A549 (cell line): Measurements from ENCODE around the gene FAM107B. TPM values are rescaled to one million over a fixed set of nuclear protein-coding genes. Genes with fewer than 3 reads are reported as not detected.

Experiments
- ATAC-seq, 2 experiments: fragments of 200-7000 bp in 1 of 2; fragments of >200 bp in 1 of 2; cut with Nextera tagmentation in 1 of 2; cut with Tn5 transposase in 1 of 2; 3 replicates each; pipeline versions ENCODE4 v1.8.0 to v1.9.1; 2018 to 2020; ENCODE audit warnings: mild to moderate bottlenecking in 1 of 2, moderate library complexity in 1 of 2
- CTCF ChIA-PET: fragments of 300-600 bp; sonication (Branson Sonifier 250); formaldehyde crosslinking; extraction: SDS; loops from one replicate; lab custom pipeline; 2021; ENCODE audit warnings: antibody characterized with exemption, inconsistent platforms; lab: Yijun Ruan, JAX
- POLR2A ChIA-PET: fragments of 350-600 bp; formaldehyde crosslinking; extraction: SDS; loops from one replicate; lab custom pipeline; 2021; ENCODE audit warnings: antibody characterized with exemption, inconsistent platforms; lab: Yijun Ruan, JAX
- DNase-seq, 2 experiments: peaks; one replicate each; pipeline versions ENCODE4 v3.0.0 to v3.0.0-alpha.2; 2011 to 2016; ENCODE audit warnings: low read depth in 1 of 2, low spot score in 1 of 2
- FAIRE-seq: peaks from 2 replicates; lab custom pipeline; 2011; peaks lifted over from hg19 to GRCh38; lab: Jason Lieb, UNC
- H3K27ac ChIP-seq, 2 experiments: fragments of >200 bp; sonication (Bioruptor Twin); formaldehyde crosslinking; 3 replicates each; pipeline ENCODE4 v1.5.1; 2016 to 2017
- H3K4me1 ChIP-seq: fragments of >200 bp; sonication (Bioruptor Twin); formaldehyde crosslinking; 3 replicates; pipeline ENCODE4 v1.6.1; 2016
- H3K4me2 ChIP-seq: fragments of >200 bp; sonication (Bioruptor Twin); formaldehyde crosslinking; 3 replicates; pipeline ENCODE4 v1.6.1; 2016
- H3K4me3 ChIP-seq: fragments of >200 bp; sonication (Bioruptor Twin); formaldehyde crosslinking; 3 replicates; pipeline ENCODE4 v1.5.1; 2016
- H3K9me3 ChIP-seq: fragments of >200 bp; sonication (Bioruptor Twin); formaldehyde crosslinking; 3 replicates; pipeline ENCODE4 v1.6.1; 2016
- CEBPB ChIP-seq, 2 experiments: fragments of >200 bp in 1 of 2; sonication (Bioruptor Twin) in 1 of 2; formaldehyde crosslinking in 1 of 2; IDR thresholded peaks; 2 replicates each; pipeline ENCODE4 v1.6.1; 2012 to 2016
- CHD2 ChIP-seq: fragments of 150-350 bp; IDR thresholded peaks from 2 replicates; pipeline ENCODE4 v1.6.1; 2014; ENCODE audit warnings: low read length; ENCODE audit not compliant: partially characterized antibody
- CHD4 ChIP-seq: fragments of 200-600 bp; sonication (generic); IDR thresholded peaks from 2 replicates; pipeline ENCODE4 v1.6.1; 2016; ENCODE audit warnings: antibody characterized with exemption, mild to moderate bottlenecking, borderline replicate concordance
- ELK1 ChIP-seq: fragments of 150-350 bp; IDR thresholded peaks from 2 replicates; pipeline ENCODE4 v1.6.1; 2014; ENCODE audit warnings: low read depth, mild to moderate bottlenecking, low read length
- ESRRA ChIP-seq: fragments of 150-350 bp; IDR thresholded peaks from 2 replicates; pipeline ENCODE4 v1.6.1; 2014; ENCODE audit warnings: mild to moderate bottlenecking, low read length, borderline replicate concordance
- FOSB ChIP-seq: fragments of 250-450 bp; sonication (Bioruptor Pico); IDR thresholded peaks from 2 replicates; pipeline ENCODE4 v1.5.0; 2020; ENCODE audit warnings: mild to moderate bottlenecking, moderate library complexity
- GATA3 ChIP-seq: IDR thresholded peaks from 2 replicates; pipeline ENCODE4 v1.6.1; 2012; ENCODE audit warnings: borderline replicate concordance
- HDAC2 ChIP-seq: fragments of 200-600 bp; sonication (generic); IDR thresholded peaks from 2 replicates; pipeline ENCODE4 v1.6.1; 2016
- HOXA7 ChIP-seq: fragments of 250-450 bp; sonication (Bioruptor Pico); IDR thresholded peaks from 2 replicates; pipeline ENCODE4 v1.5.0; 2020; ENCODE audit warnings: mild to moderate bottlenecking, moderate library complexity
- HOXB5 ChIP-seq: fragments of 250-450 bp; sonication (Bioruptor Pico); IDR thresholded peaks from 2 replicates; pipeline ENCODE4 v1.5.0; 2020; ENCODE audit warnings: mild to moderate bottlenecking, moderate library complexity
- JUN ChIP-seq, 2 experiments: fragments of >200 bp; sonication (Bioruptor Twin); formaldehyde crosslinking; IDR thresholded peaks; 2 replicates in 1 of 2; 3 replicates in 1 of 2; pipeline ENCODE4 v1.6.1; 2016 to 2017
- MAZ ChIP-seq: fragments of 150-350 bp; IDR thresholded peaks from 2 replicates; pipeline ENCODE4 v1.6.1; 2014; ENCODE audit warnings: antibody characterized with exemption, low read depth, low read length, borderline replicate concordance
- MYC ChIP-seq: IDR thresholded peaks from 2 replicates; pipeline ENCODE4 v1.6.1; 2012; ENCODE audit warnings: mild to moderate bottlenecking, inconsistent platforms, low read length, improper control_type of control experiment, borderline replicate concordance
- NPAS2 ChIP-seq: fragments of 250-450 bp; sonication (Bioruptor Pico); IDR thresholded peaks from 2 replicates; pipeline ENCODE4 v1.8.0; 2022; ENCODE audit warnings: mild to moderate bottlenecking, moderate library complexity, borderline replicate concordance
- PHF8 ChIP-seq: fragments of 200-600 bp; sonication (generic); IDR thresholded peaks from 2 replicates; pipeline ENCODE4 v1.6.1; 2016; ENCODE audit warnings: low read depth, mild to moderate bottlenecking, antibody characterized with exemption, moderate library complexity, borderline replicate concordance
- POLR2A ChIP-seq: IDR thresholded peaks from 2 replicates; pipeline ENCODE4 v1.6.1; 2012; ENCODE audit warnings: mild to moderate bottlenecking, low read length
- POLR2AphosphoS2 ChIP-seq: conservative IDR thresholded peaks from 2 replicates; pipeline ENCODE4 v1.6.1; 2012; ENCODE audit warnings: low read length, improper control_type of control experiment, inconsistent platforms
- RARB ChIP-seq: fragments of 250-450 bp; sonication (Bioruptor Pico); IDR thresholded peaks from 2 replicates; pipeline ENCODE4 v1.8.0; 2021; ENCODE audit warnings: mild to moderate bottlenecking, moderate library complexity
- RFX5 ChIP-seq: fragments of 450-650 bp; IDR thresholded peaks from 2 replicates; pipeline ENCODE4 v1.7.1; 2014; ENCODE audit warnings: antibody characterized with exemption, mild to moderate bottlenecking, moderate library complexity
- SMC3 ChIP-seq: fragments of >200 bp; sonication (Bioruptor Twin); formaldehyde crosslinking; IDR thresholded peaks from 3 replicates; pipeline ENCODE4 v1.6.1; 2018; ENCODE audit warnings: inconsistent platforms
- SREBF2 ChIP-seq: fragments of 450-650 bp; IDR thresholded peaks from 2 replicates; pipeline ENCODE4 v1.6.1; 2014; ENCODE audit warnings: mild to moderate bottlenecking, moderate library complexity
- TFCP2L1 ChIP-seq: fragments of 250-450 bp; sonication (Bioruptor Pico); IDR thresholded peaks from 2 replicates; pipeline ENCODE4 v1.5.0; 2021; ENCODE audit warnings: mild to moderate bottlenecking
- TP53 ChIP-seq: fragments of 250-450 bp; sonication (Bioruptor Pico); IDR thresholded peaks from 2 replicates; pipeline ENCODE4 v1.5.0; 2021; ENCODE audit warnings: mild to moderate bottlenecking, moderate library complexity
- ZC3H11A ChIP-seq: fragments of 450-650 bp; IDR thresholded peaks from 2 replicates; pipeline ENCODE4 v1.6.1; 2014; ENCODE audit warnings: antibody characterized with exemption, mild to moderate bottlenecking
- ZSCAN20 ChIP-seq: fragments of 250-450 bp; sonication (Bioruptor Pico); IDR thresholded peaks from 2 replicates; pipeline ENCODE4 v1.8.0; 2022; ENCODE audit warnings: mild to moderate bottlenecking, moderate library complexity
- WGBS: methylation state at CpG from one replicate; pipeline ENCODE4 v1.1.6; 2017; ENCODE audit errors: missing lambda C conversion rate; 5-methylcytosine and 5-hydroxymethylcytosine counted together
- polyA plus RNA-seq, 4 experiments: library from polyadenylated mRNA; depleted of rRNA in 3 of 4; stranded (reverse); fragments of >200 nt; fragmentation: RNase III in 1 of 4; extraction: RNeasy Plus Mini Kit Qiagen cat#74134 plus additional on column Dnase treatment in 1 of 4; gene quantifications; 2 replicates in 3 of 4; 3 replicates in 1 of 4; pipeline ENCODE4 v1.2.3, GENCODE V29; 2011 to 2017
- TF ChIP-seq, protein P1 (sequence below): fragments of 450-650 bp; IDR thresholded peaks from 2 replicates; pipeline ENCODE4 v1.6.1; 2014; ENCODE audit warnings: antibody characterized with exemption
- TF ChIP-seq, protein P2 (sequence below): fragments of 250-450 bp; sonication (Bioruptor Pico); IDR thresholded peaks from 2 replicates; pipeline ENCODE4 v1.5.0; 2020; ENCODE audit warnings: low read depth, mild to moderate bottlenecking, moderate library complexity

FAM107B gene
- polyA plus RNA-seq, 2 of the 4 experiments (the other 2 are of a cell fraction) = 99.9 to 173 TPM

GRCh38 chr10:14489522-14490177, 285.0 kb downstream of the FAM107B start:
- Histone ChIP-seq H3K27ac (no peak overlapping the region), H3K4me1 (peaks cover 8% of the 10 kb centered on the region), H3K4me2 (no peak overlapping the region), H3K9me3 (peaks cover 11% of the 10 kb centered on the region; the same call in 1 of the 3 replicates), H3K4me3 (no peak overlapping the region)
- ChIA-PET POLR2A (interaction anchor here (0.6 kb wide), 1 partner anchor 377 kb away, joined by 6 read pairs; no protein-coding TSS in a partner anchor), CTCF (interaction anchor here (1.4 to 3.9 kb wide), 3 partner anchors 10 to 334 kb away, joined by 3 to 20 read pairs (median 3); no protein-coding TSS in a partner anchor)
- DNase-seq = no peak
- 9% methylated on average over 1 of the region's 1 CpG for WGBS
- no peak for FAIRE-seq
- TF ChIP-seq RFX5 (no peak), CEBPB (IDR thresholded peaks at IDR 0.05) (no peak), HOXB5 (CRISPR knock-in tag) (no peak), POLR2AphosphoS2 (no peak), ZSCAN20 (no peak), CHD4 (no peak), MYC (no peak), MAZ (no peak), SREBF2 (no peak), PHF8 (no peak), SMC3 (no peak), TFCP2L1 (CRISPR knock-in tag) (no peak)
- no peak for ATAC-seq

DNA sequence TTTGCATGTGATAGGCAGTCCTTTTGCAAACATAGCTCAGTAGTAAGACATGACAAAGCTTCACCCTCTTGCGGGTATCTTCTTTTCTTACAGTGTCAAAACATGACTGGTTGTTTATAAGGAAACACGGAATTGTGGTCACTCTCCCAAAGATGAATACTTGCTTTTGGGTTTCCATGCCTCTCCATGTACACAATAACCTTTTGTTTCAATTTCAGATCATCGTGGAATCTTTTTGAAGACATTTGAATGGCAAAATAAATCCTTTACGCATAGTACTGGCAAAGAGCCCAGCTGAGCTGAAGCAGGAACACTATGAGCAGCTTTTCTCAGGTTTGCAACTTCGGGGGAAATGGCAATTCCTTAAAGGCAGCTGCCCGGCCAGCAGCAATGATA, 287.2 kb downstream of the FAM107B start:
- no peak overlapping the region for H3K4me2 ChIP-seq
- WGBS = 46% methylated on average over 6 of the region's 6 CpGs
- no peak for DNase-seq
- no peak for FAIRE-seq
- no peak overlapping the region for H3K4me3 ChIP-seq
- no peak for ATAC-seq
- TF ChIP-seq, protein P1, sequence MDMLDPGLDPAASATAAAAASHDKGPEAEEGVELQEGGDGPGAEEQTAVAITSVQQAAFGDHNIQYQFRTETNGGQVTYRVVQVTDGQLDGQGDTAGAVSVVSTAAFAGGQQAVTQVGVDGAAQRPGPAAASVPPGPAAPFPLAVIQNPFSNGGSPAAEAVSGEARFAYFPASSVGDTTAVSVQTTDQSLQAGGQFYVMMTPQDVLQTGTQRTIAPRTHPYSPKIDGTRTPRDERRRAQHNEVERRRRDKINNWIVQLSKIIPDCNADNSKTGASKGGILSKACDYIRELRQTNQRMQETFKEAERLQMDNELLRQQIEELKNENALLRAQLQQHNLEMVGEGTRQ = no peak
- TF ChIP-seq, protein P2, sequence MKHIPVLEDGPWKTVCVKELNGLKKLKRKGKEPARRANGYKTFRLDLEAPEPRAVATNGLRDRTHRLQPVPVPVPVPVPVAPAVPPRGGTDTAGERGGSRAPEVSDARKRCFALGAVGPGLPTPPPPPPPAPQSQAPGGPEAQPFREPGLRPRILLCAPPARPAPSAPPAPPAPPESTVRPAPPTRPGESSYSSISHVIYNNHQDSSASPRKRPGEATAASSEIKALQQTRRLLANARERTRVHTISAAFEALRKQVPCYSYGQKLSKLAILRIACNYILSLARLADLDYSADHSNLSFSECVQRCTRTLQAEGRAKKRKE (CRISPR knock-in tag) = no peak
- TF ChIP-seq CHD2 (no peak), ZSCAN20 (no peak)
- TF ChIP-seq, all 56 proteins: peak for 0
- POLR2A ChIA-PET = interaction anchor here (1.3 kb wide), 1 partner anchor 472 kb away, joined by 3 read pairs; no protein-coding TSS in a partner anchor
- Histone ChIP-seq H3K4me1 (peaks cover 8% of the 10 kb centered on the region), H3K9me3 (peaks cover 12% of the 10 kb centered on the region; the same call in 1 of the 3 replicates), H3K27ac (no peak overlapping the region)
- CTCF ChIA-PET = interaction anchor here (0.5 to 3.9 kb wide), 8 partner anchors 8 to 405 kb away, joined by 3 to 20 read pairs (median 4); no protein-coding TSS in a partner anchor

- ChIA-PET POLR2A (interaction anchor here (1.3 kb wide), 1 partner anchor 473 kb away, joined by 3 read pairs; no protein-coding TSS in a partner anchor), CTCF (interaction anchor here (0.5 to 2.0 kb wide), 8 partner anchors 10 to 744 kb away, joined by 3 to 7 read pairs (median 3); no protein-coding TSS in a partner anchor)
- Histone ChIP-seq H3K4me1 (peaks cover 8% of the 10 kb centered on the region), H3K9me3 (peaks cover 8% of the 10 kb centered on the region; the same call in 1 of the 3 replicates), H3K4me2 (peak overlapping the region; percentile 37; the same call in 2 of the 3 replicates), H3K27ac (no peak overlapping the region), H3K4me3 (no peak overlapping the region)
- DNase-seq (peak in 1 of 2 experiments; percentile 27), FAIRE-seq (no peak), ATAC-seq (peak in 1 of 2 experiments; percentile 30; a peak in 2 of 6 replicates)
- 39% methylated on average over 13 of the region's 13 CpGs for WGBS
- TF ChIP-seq TP53 (CRISPR knock-in tag) (no peak), JUN (IDR thresholded peaks at IDR 0.05) (no peak), CEBPB (IDR thresholded peaks at IDR 0.05) (no peak), ELK1 (no peak), POLR2A (no peak), HOXA7 (CRISPR knock-in tag) (no peak), ZC3H11A (no peak), RARB (CRISPR knock-in tag) (no peak), HOXB5 (CRISPR knock-in tag) (no peak), MYC (no peak), NPAS2 (CRISPR knock-in tag) (no peak), GATA3 (no peak), FOSB (CRISPR knock-in tag) (no peak), HDAC2 (no peak), ESRRA (no peak), SMC3 (no peak)
- TF ChIP-seq, protein P1 = no peak
- TF ChIP-seq, all 56 proteins: peak for 0
Observed at GRCh38 chr10:14486777-14487487, 287.8 kb downstream of the FAM107B start.
